HG03045 (cell line): ENCODE measurements around the gene LTC4S.
"Not testable (repeated sequence)": the region's sequence is repeated elsewhere in the genome, so short reads cannot be mapped to it uniquely, and the experiment has no call there.

Experiments used
- ATAC-seq: cut with Tn5 transposase; IDR thresholded peaks from one replicate; pipeline ENCODE4 v1.9.1; 2021; ENCODE audit warnings: mild to moderate bottlenecking, moderate library complexity; ENCODE audit not compliant: unreplicated experiment

LTC4S gene

GRCh38 chr5:179768326-179769085 lies 25.3 kb upstream of the LTC4S start:
- no peak for ATAC-seq

GRCh38 chr5:179769271-179769670 lies 24.5 kb upstream of the LTC4S start:
- ATAC-seq = no peak

GRCh38 chr5:179769796-179770195 lies 24.0 kb upstream of the LTC4S start:
- no peak for ATAC-seq

GRCh38 chr5:179771311-179771895 lies 22.4 kb upstream of the LTC4S start:
- no peak for ATAC-seq

- no peak for ATAC-seq
Measured at GRCh38 chr5:179772351-179772750, 21.4 kb upstream of the LTC4S start.

- no peak for ATAC-seq
Measured at GRCh38 chr5:179773686-179774040, 20.1 kb upstream of the LTC4S start.

GRCh38 chr5:179774442-179774841 lies 19.3 kb upstream of the LTC4S start:
- no peak for ATAC-seq

- ATAC-seq = no peak
Measured at GRCh38 chr5:179776411-179776938, 17.3 kb upstream of the LTC4S start.

- no peak for ATAC-seq
Measured at GRCh38 chr5:179777456-179777855, 16.3 kb upstream of the LTC4S start.

- no peak for ATAC-seq
Measured at GRCh38 chr5:179777909-179778308, 15.9 kb upstream of the LTC4S start.

- no peak for ATAC-seq
Measured at GRCh38 chr5:179778591-179778990, 15.2 kb upstream of the LTC4S start.

GRCh38 chr5:179779826-179780225 lies 14.0 kb upstream of the LTC4S start:
- no peak for ATAC-seq

GRCh38 chr5:179780362-179780761 lies 13.4 kb upstream of the LTC4S start:
- no peak for ATAC-seq

GRCh38 chr5:179781846-179782245 lies 11.9 kb upstream of the LTC4S start:
- no peak for ATAC-seq

GRCh38 chr5:179783128-179783527 lies 10.7 kb upstream of the LTC4S start:
- ATAC-seq = no peak

GRCh38 chr5:179786861-179787260 lies 6.9 kb upstream of the LTC4S start:
- ATAC-seq = no peak

- ATAC-seq = no peak
Measured at GRCh38 chr5:179788193-179788854, 5.5 kb upstream of the LTC4S start.

- not testable (repeated sequence) for ATAC-seq
Measured at GRCh38 chr5:179789278-179789677, 4.5 kb upstream of the LTC4S start.

- no peak for ATAC-seq
Measured at GRCh38 chr5:179791881-179792611, 1.7 kb upstream of the LTC4S start.

GRCh38 chr5:179792612-179793467 lies 946 bp upstream of the LTC4S start:
- ATAC-seq = no peak
